GM12878 (cell line): ENCODE measurements around the gene MACROD2. TPM values are rescaled to one million over a fixed set of nuclear protein-coding genes. Genes with fewer than 3 reads are reported as not detected.

Source experiments
- ATAC-seq: fragments of 200-7000 bp; cut with Tn5 transposase; 3 replicates; pipeline ENCODE4 v1.9.1; 2020; ENCODE audit warnings: mild to moderate bottlenecking, moderate library complexity
- BruUV-seq: library from RNA; stranded (reverse); fragments of 400-500 nt; replicated peaks from 2 replicates; lab custom pipeline; 2021; lab: Mats Ljungman, UMichigan
- CTCF ChIA-PET: fragments of 300-600 bp; sonication (Branson Sonifier 250); formaldehyde crosslinking; extraction: SDS; loops from one replicate; lab custom pipeline; 2021; ENCODE audit warnings: inconsistent platforms; lab: Yijun Ruan, JAX
- POLR2A ChIA-PET: fragments of 350-600 bp; formaldehyde crosslinking; extraction: SDS; loops from one replicate; lab custom pipeline; 2021; ENCODE audit warnings: inconsistent platforms; lab: Charles Lee
- RAD21 ChIA-PET: fragments of 300-600 bp; sonication (Branson Sonifier 250); formaldehyde crosslinking; loops from one replicate; lab custom pipeline; 2023; ENCODE audit warnings: antibody characterized with exemption; ENCODE audit not compliant: unreplicated experiment; lab: Charles Lee
- SMC1A ChIA-PET: fragments of 300-600 bp; sonication (Branson Sonifier 250); formaldehyde crosslinking; loops from one replicate; lab custom pipeline; 2023; ENCODE audit not compliant: unreplicated experiment, uncharacterized antibody; lab: Charles Lee
- DNase-seq: peaks from one replicate; pipeline ENCODE4 v3.0.0-alpha.2; 2011; ENCODE audit warnings: low read depth, low spot score
- FAIRE-seq: peaks from 3 replicates; lab custom pipeline; 2011; peaks lifted over from hg19 to GRCh38; lab: Jason Lieb, UNC
- H2AFZ ChIP-seq: 2 replicates; pipeline ENCODE4 v1.6.0; 2011; ENCODE audit warnings: low read depth, low read length, control low read depth; ENCODE audit not compliant: control insufficient read depth
- H3K27ac ChIP-seq: 2 replicates; pipeline ENCODE4 v1.5.1; 2011; ENCODE audit warnings: control low read depth; ENCODE audit not compliant: control insufficient read depth, insufficient read depth
- H3K27me3 ChIP-seq, 2 experiments: replicated peaks in 1 of 2; 2 replicates each; pipeline versions ENCODE4 v1.6.0 to v1.6.1; 2011; ENCODE audit warnings: low read length in 1 of 2; ENCODE audit not compliant: control insufficient read depth in 2 of 2, insufficient read depth in 2 of 2
- H3K36me3 ChIP-seq, 2 experiments: 2 replicates each; pipeline ENCODE4 v1.5.1; 2011; ENCODE audit warnings: low read length in 1 of 2; ENCODE audit not compliant: control insufficient read depth in 2 of 2, insufficient read depth in 2 of 2
- H3K4me1 ChIP-seq: 2 replicates; pipeline ENCODE4 v1.6.1; 2011; ENCODE audit warnings: mild to moderate bottlenecking, low read length, moderate library complexity, mixed read lengths; ENCODE audit not compliant: control insufficient read depth, insufficient read depth
- H3K4me2 ChIP-seq: 2 replicates; pipeline ENCODE4 v1.6.0; 2011; ENCODE audit warnings: control low read depth; ENCODE audit not compliant: control insufficient read depth, insufficient read depth
- H3K4me3 ChIP-seq: fragments of 200-600 bp; sonication (generic); 2 replicates; pipeline ENCODE4 v1.5.1; 2016
- H3K79me2 ChIP-seq: 2 replicates; pipeline ENCODE4 v1.6.0; 2011; ENCODE audit warnings: low read length; ENCODE audit not compliant: control insufficient read depth, insufficient read depth
- H3K9ac ChIP-seq: 2 replicates; pipeline ENCODE4 v1.8.0; 2011; ENCODE audit warnings: low read length, control low read depth, mixed read lengths; ENCODE audit not compliant: control insufficient read depth, insufficient read depth
- H3K9me3 ChIP-seq: replicated peaks from 3 replicates; pipeline ENCODE4 v1.5.1; 2011; ENCODE audit warnings: mild to moderate bottlenecking, low read length; ENCODE audit not compliant: control insufficient read depth, insufficient read depth
- H4K20me1 ChIP-seq: 2 replicates; pipeline ENCODE4 v1.6.0; 2011; ENCODE audit not compliant: control insufficient read depth, insufficient read depth
- BCL3 ChIP-seq: IDR thresholded peaks from 2 replicates; pipeline ENCODE4 v1.6.1; 2011; ENCODE audit warnings: borderline replicate concordance, low read depth, mild to moderate bottlenecking, moderate library complexity, low read length; ENCODE audit not compliant: insufficient read depth, poor library complexity, severe bottlenecking
- HCFC1 ChIP-seq: fragments of 150-350 bp; IDR thresholded peaks from 2 replicates; pipeline ENCODE4 v1.6.1; 2014; ENCODE audit warnings: low read length
- IKZF1 ChIP-seq: fragments of 450-650 bp; conservative IDR thresholded peaks from 2 replicates; pipeline ENCODE4 v1.6.1; 2017; ENCODE audit warnings: antibody characterized with exemption, mild to moderate bottlenecking
- KAT2A ChIP-seq: conservative IDR thresholded peaks from 2 replicates; pipeline ENCODE4 v1.6.1; 2011; ENCODE audit warnings: low read depth, low read length; ENCODE audit not compliant: control insufficient read depth
- NBN ChIP-seq: fragments of 450-650 bp; IDR thresholded peaks from 2 replicates; pipeline ENCODE4 v1.6.1; 2016
- PAX5 ChIP-seq: IDR thresholded peaks from 2 replicates; pipeline ENCODE4 v1.6.1; 2011; ENCODE audit warnings: low read depth, low read length, borderline replicate concordance
- SMARCA5 ChIP-seq: fragments of 450-650 bp; IDR thresholded peaks from 2 replicates; pipeline ENCODE4 v1.6.1; 2017; ENCODE audit warnings: mild to moderate bottlenecking
- SUPT20H ChIP-seq: IDR thresholded peaks from 2 replicates; pipeline ENCODE4 v1.6.1; 2011; ENCODE audit warnings: low read depth, mild to moderate bottlenecking, low read length, moderate library complexity, borderline replicate concordance; ENCODE audit not compliant: control insufficient read depth
- ZNF274 ChIP-seq: IDR thresholded peaks from one replicate; pipeline ENCODE4 v1.8.0; 2011; ENCODE audit not compliant: insufficient read length, insufficient read depth
- WGBS: methylation state at CpG from one replicate; pipeline ENCODE4 v1.1.6; 2016; ENCODE audit warnings: low lambda C conversion rate; ENCODE audit not compliant: insufficient replicate concordance, insufficient coverage; ENCODE audit errors: missing lambda C conversion rate; 5-methylcytosine and 5-hydroxymethylcytosine counted together
- in situ Hi-C: fragments of 300-500 bp; cut with MboI; formaldehyde crosslinking; loops from 9 replicates; pipeline ENCODE4 v1.14.3; 2018; ENCODE audit warnings: mixed read lengths
- intact Hi-C: fragments of 100-400 bp; cut with micrococcal nuclease; formaldehyde crosslinking; loops from one replicate; pipeline ENCODE4 v1.14.2; 2022; ENCODE audit not compliant: unreplicated experiment
- polyA plus RNA-seq, 11 experiments: library from polyadenylated mRNA; depleted of rRNA in 4 of 11; unstranded in 6 of 11; stranded (reverse) in 5 of 11; fragments of >200 nt; fragmentation: Nextera tagmentation in 4 of 11; fragmentation: Illumina TruSeq in 1 of 11; extraction: Ambion mirVana in 4 of 11; extraction: Trizol in 1 of 11; gene quantifications; 1 replicate in 1 of 11; 2 replicates in 10 of 11; pipeline versions ENCODE4 v1.2.1 to v1.2.3, GENCODE V29; 2011 to 2016; ENCODE audit warnings: inconsistent platforms in 2 of 11, missing spikeins in 2 of 11, low read depth in 1 of 11
- total RNA-seq, 4 experiments: library from RNA; depleted of rRNA in 3 of 4; stranded (reverse); fragments of >200 nt in 3 of 4; fragmentation: Illumina TruSeq in 1 of 4; extraction: Trizol in 1 of 4; gene quantifications; 2 replicates each; pipeline versions ENCODE4 v1.2.1 to v1.2.3, GENCODE V29; 2013 to 2021
- TF ChIP-seq, protein P1 (sequence below): fragments of 450-650 bp; IDR thresholded peaks from 2 replicates; pipeline ENCODE4 v1.6.1; 2016; ENCODE audit warnings: mild to moderate bottlenecking, moderate library complexity, borderline replicate concordance

MACROD2 gene
- total and polyA plus RNA-seq, 10 of the 15 experiments (the other 5 are each of a cell fraction or from before 2014, with no cell fraction given) = 1.1 to 21.5 (median 2.2) TPM

DNA sequence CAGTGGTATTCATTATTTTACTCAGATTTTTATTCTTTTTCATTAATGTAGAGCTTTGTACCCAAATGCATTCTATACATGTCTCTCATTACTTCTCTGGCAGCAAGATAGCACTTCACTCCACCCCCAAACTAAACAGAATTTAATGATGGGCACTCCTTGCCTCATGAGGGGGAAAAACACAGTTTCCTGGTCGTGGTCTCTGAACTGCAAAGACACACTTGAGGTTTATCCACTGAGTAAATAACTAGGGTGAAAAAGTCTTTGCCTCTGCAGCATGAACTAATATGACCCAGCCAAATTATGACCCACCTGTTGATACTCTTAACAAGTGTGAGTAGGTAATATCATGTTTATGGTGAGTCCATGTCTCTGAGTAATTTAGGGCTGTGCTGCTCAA, 1127.3 kb downstream of the MACROD2 start:
- no peak for TF ChIP-seq ZNF274
- TF ChIP-seq NBN = no peak
- TF ChIP-seq SUPT20H = no peak
- no peak for FAIRE-seq
- 5% methylated on average over 1 of the region's 1 CpG for whole genome bisulfite sequencing
- no TSS peak for BruUV-seq
- intact Hi-C loops = no loop called here
- ATAC-seq = no peak
- Histone ChIP-seq H3K36me3 (no peaks in the 10 kb centered on the region), H3K4me1 (no peaks in the 10 kb centered on the region), H3K79me2 (no peaks in the 10 kb centered on the region), H4K20me1 (no peaks in the 10 kb centered on the region), H2AFZ (no peak overlapping the region), H3K27me3 (no peaks in the 10 kb centered on the region), H3K9me3 (no peaks in the 10 kb centered on the region), H3K27ac (no peak overlapping the region), H3K4me3 (no peak overlapping the region), H3K4me2 (no peak overlapping the region), H3K9ac (no peak overlapping the region)
- in situ Hi-C loops = no loop called here
- ChIA-PET SMC1A (interaction anchor here (0.6 kb wide), 1 partner anchor 329 kb away, joined by 3 read pairs; no protein-coding TSS in a partner anchor), POLR2A (no interaction called here), CTCF (interaction anchor here (1.0 kb wide), 1 partner anchor 43 kb away, joined by 3 read pairs; no protein-coding TSS in a partner anchor), RAD21 (no interaction called here)
- no peak for DNase-seq

- ATAC-seq (no peak), DNase-seq (no peak), FAIRE-seq (no peak)
- no peaks in the 10 kb centered on the region for H3K79me2 ChIP-seq
- ChIA-PET POLR2A (no interaction called here), SMC1A (no interaction called here), RAD21 (no interaction called here), CTCF (no interaction called here)
- no peak overlapping the region for H3K27ac ChIP-seq
- BruUV-seq = no TSS peak
- no peaks in the 10 kb centered on the region for H3K9me3 ChIP-seq
- H2AFZ ChIP-seq = no peak overlapping the region
- H3K36me3 ChIP-seq = no peaks in the 10 kb centered on the region
- WGBS = 13% methylated on average over 2 of the region's 2 CpGs
- H3K4me2 ChIP-seq = no peak overlapping the region
- H4K20me1 ChIP-seq = no peaks in the 10 kb centered on the region
- no peaks in the 10 kb centered on the region for H3K27me3 ChIP-seq
- TF ChIP-seq KAT2A (no peak), HCFC1 (no peak), SMARCA5 (no peak), BCL3 (no peak), IKZF1 (no peak), PAX5 (no peak)
- TF ChIP-seq, protein P1, sequence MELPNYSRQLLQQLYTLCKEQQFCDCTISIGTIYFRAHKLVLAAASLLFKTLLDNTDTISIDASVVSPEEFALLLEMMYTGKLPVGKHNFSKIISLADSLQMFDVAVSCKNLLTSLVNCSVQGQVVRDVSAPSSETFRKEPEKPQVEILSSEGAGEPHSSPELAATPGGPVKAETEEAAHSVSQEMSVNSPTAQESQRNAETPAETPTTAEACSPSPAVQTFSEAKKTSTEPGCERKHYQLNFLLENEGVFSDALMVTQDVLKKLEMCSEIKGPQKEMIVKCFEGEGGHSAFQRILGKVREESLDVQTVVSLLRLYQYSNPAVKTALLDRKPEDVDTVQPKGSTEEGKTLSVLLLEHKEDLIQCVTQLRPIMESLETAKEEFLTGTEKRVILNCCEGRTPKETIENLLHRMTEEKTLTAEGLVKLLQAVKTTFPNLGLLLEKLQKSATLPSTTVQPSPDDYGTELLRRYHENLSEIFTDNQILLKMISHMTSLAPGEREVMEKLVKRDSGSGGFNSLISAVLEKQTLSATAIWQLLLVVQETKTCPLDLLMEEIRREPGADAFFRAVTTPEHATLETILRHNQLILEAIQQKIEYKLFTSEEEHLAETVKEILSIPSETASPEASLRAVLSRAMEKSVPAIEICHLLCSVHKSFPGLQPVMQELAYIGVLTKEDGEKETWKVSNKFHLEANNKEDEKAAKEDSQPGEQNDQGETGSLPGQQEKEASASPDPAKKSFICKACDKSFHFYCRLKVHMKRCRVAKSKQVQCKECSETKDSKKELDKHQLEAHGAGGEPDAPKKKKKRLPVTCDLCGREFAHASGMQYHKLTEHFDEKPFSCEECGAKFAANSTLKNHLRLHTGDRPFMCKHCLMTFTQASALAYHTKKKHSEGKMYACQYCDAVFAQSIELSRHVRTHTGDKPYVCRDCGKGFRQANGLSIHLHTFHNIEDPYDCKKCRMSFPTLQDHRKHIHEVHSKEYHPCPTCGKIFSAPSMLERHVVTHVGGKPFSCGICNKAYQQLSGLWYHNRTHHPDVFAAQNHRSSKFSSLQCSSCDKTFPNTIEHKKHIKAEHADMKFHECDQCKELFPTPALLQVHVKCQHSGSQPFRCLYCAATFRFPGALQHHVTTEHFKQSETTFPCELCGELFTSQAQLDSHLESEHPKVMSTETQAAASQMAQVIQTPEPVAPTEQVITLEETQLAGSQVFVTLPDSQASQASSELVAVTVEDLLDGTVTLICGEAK = peak; percentile 43; the same call in 1 of the 2 replicates
- in situ Hi-C loops (no loop called here), intact Hi-C loops (no loop called here)
- no peaks in the 10 kb centered on the region for H3K4me1 ChIP-seq
- H3K4me3 ChIP-seq = no peak overlapping the region
- no peak overlapping the region for H3K9ac ChIP-seq
These were observed 1135.9 kb downstream of the MACROD2 start for GRCh38 chr20:15131176-15131575.
